ENCODE data around the gene TMEM108.
A peak's percentile ranks its signal among the peaks of the same experiment; 100 is the strongest.

Gene TMEM108

GRCh38 chr3:133384331-133385027 lies 346.3 kb downstream of the TMEM108 start:
- Mint-ChIP-seq H3K27me3 (ENCODE audit: low read depth) (no peaks in the 10 kb centered on the region), H3K27ac (no peak overlapping the region), H3K4me3 (no peak overlapping the region), H3K9me3 (no peaks in the 10 kb centered on the region), H3K4me1 (ENCODE audit: low read depth) (no peaks in the 10 kb centered on the region), H3K36me3 (ENCODE audit: low read depth) (no peaks in the 10 kb centered on the region)
- DNase-seq (ENCODE audit: low spot score): peak; percentile 22

- Mint-ChIP-seq H3K4me1 (ENCODE audit: low read depth) (no peaks in the 10 kb centered on the region), H3K27ac (no peak overlapping the region), H3K27me3 (ENCODE audit: low read depth) (no peaks in the 10 kb centered on the region), H3K4me3 (no peak overlapping the region), H3K9me3 (no peaks in the 10 kb centered on the region), H3K36me3 (ENCODE audit: low read depth) (no peaks in the 10 kb centered on the region)
- DNase-seq (ENCODE audit: low spot score): no peak
Measured at GRCh38 chr3:133386876-133387275, 348.7 kb downstream of the TMEM108 start.

- no peak overlapping the region for H3K27ac Mint-ChIP-seq
- H3K4me3 Mint-ChIP-seq: no peak overlapping the region
Measured at GRCh38 chr3:133387341-133387740, 349.1 kb downstream of the TMEM108 start.

GRCh38 chr3:133388696-133389395 lies 350.7 kb downstream of the TMEM108 start:
- no peaks in the 10 kb centered on the region for H3K9me3 Mint-ChIP-seq
- H3K36me3 Mint-ChIP-seq (ENCODE audit: low read depth): no peaks in the 10 kb centered on the region
- H3K4me3 Mint-ChIP-seq: no peak overlapping the region
- H3K27ac Mint-ChIP-seq: no peak overlapping the region
- no peak for DNase-seq (ENCODE audit: low spot score)
- H3K4me1 Mint-ChIP-seq (ENCODE audit: low read depth): peaks cover 4% of the 10 kb centered on the region
- H3K27me3 Mint-ChIP-seq (ENCODE audit: low read depth): peaks cover 2% of the 10 kb centered on the region

More at GRCh38 chr3:133387341-133387740, 349.1 kb downstream of the TMEM108 start:
- Mint-ChIP-seq H3K9me3 (no peaks in the 10 kb centered on the region), H3K4me1 (ENCODE audit: low read depth) (no peaks in the 10 kb centered on the region), H3K36me3 (ENCODE audit: low read depth) (no peaks in the 10 kb centered on the region), H3K27me3 (ENCODE audit: low read depth) (peaks cover under 1% of the 10 kb centered on the region)
- no peak for DNase-seq (ENCODE audit: low spot score)

GRCh38 chr3:133390715-133391114 lies 352.5 kb downstream of the TMEM108 start:
- DNase-seq (ENCODE audit: low spot score): no peak
- no peak overlapping the region for H3K27ac Mint-ChIP-seq
- H3K4me1 Mint-ChIP-seq (ENCODE audit: low read depth): peaks cover 5% of the 10 kb centered on the region
- no peaks in the 10 kb centered on the region for H3K36me3 Mint-ChIP-seq (ENCODE audit: low read depth)
- H3K4me3 Mint-ChIP-seq: no peak overlapping the region
- H3K9me3 Mint-ChIP-seq: no peaks in the 10 kb centered on the region
- H3K27me3 Mint-ChIP-seq (ENCODE audit: low read depth): peaks cover 2% of the 10 kb centered on the region

- H3K36me3 Mint-ChIP-seq (ENCODE audit: low read depth): no peaks in the 10 kb centered on the region
- no peaks in the 10 kb centered on the region for H3K9me3 Mint-ChIP-seq
- peaks cover 5% of the 10 kb centered on the region for H3K4me1 Mint-ChIP-seq (ENCODE audit: low read depth)
- H3K27ac Mint-ChIP-seq: no peak overlapping the region
- H3K4me3 Mint-ChIP-seq: no peak overlapping the region
- H3K27me3 Mint-ChIP-seq (ENCODE audit: low read depth): peaks cover 5% of the 10 kb centered on the region
- DNase-seq (ENCODE audit: low spot score): no peak
Measured at GRCh38 chr3:133393204-133393603, 355.0 kb downstream of the TMEM108 start.

GRCh38 chr3:133393691-133394474 lies 355.7 kb downstream of the TMEM108 start:
- peaks cover 5% of the 10 kb centered on the region for H3K4me1 Mint-ChIP-seq (ENCODE audit: low read depth)
- H3K27me3 Mint-ChIP-seq (ENCODE audit: low read depth): peaks cover 5% of the 10 kb centered on the region
- H3K36me3 Mint-ChIP-seq (ENCODE audit: low read depth): no peaks in the 10 kb centered on the region
- DNase-seq (ENCODE audit: low spot score): no peak
- no peak overlapping the region for H3K27ac Mint-ChIP-seq
- H3K4me3 Mint-ChIP-seq: no peak overlapping the region
- no peaks in the 10 kb centered on the region for H3K9me3 Mint-ChIP-seq

- Mint-ChIP-seq H3K27me3 (ENCODE audit: low read depth) (peaks cover 5% of the 10 kb centered on the region), H3K9me3 (no peaks in the 10 kb centered on the region), H3K27ac (no peak overlapping the region), H3K36me3 (ENCODE audit: low read depth) (no peaks in the 10 kb centered on the region), H3K4me1 (ENCODE audit: low read depth) (peaks cover 5% of the 10 kb centered on the region), H3K4me3 (no peak overlapping the region)
- no peak for DNase-seq (ENCODE audit: low spot score)
Measured at GRCh38 chr3:133394561-133395311, 356.5 kb downstream of the TMEM108 start.

GRCh38 chr3:133396906-133397305 lies 358.7 kb downstream of the TMEM108 start:
- Mint-ChIP-seq H3K27ac (no peak overlapping the region), H3K27me3 (ENCODE audit: low read depth) (peaks cover 5% of the 10 kb centered on the region), H3K36me3 (ENCODE audit: low read depth) (no peaks in the 10 kb centered on the region), H3K9me3 (no peaks in the 10 kb centered on the region), H3K4me3 (no peak overlapping the region), H3K4me1 (ENCODE audit: low read depth) (peaks cover 5% of the 10 kb centered on the region)
- no peak for DNase-seq (ENCODE audit: low spot score)

- DNase-seq (ENCODE audit: low spot score): no peak
- Mint-ChIP-seq H3K4me1 (ENCODE audit: low read depth) (peaks cover 1% of the 10 kb centered on the region), H3K36me3 (ENCODE audit: low read depth) (no peaks in the 10 kb centered on the region), H3K9me3 (no peaks in the 10 kb centered on the region), H3K27ac (no peak within 1 kb of the TSS), H3K4me3 (no peak within 1 kb of the TSS), H3K27me3 (ENCODE audit: low read depth) (peaks cover 3% of the 10 kb centered on the region)
Measured at GRCh38 chr3:133400006-133400515, 361.9 kb downstream of the TMEM108 start, which contains the start of gene BFSP2. TSS of gene BFSP2 (plus strand) at chr3:133400056. CDS start at chr3:133400084, 28 bp downstream.

- no peaks in the 10 kb centered on the region for H3K9me3 Mint-ChIP-seq
- peaks cover 3% of the 10 kb centered on the region for H3K27me3 Mint-ChIP-seq (ENCODE audit: low read depth)
- H3K27ac Mint-ChIP-seq: no peak overlapping the region
- no peaks in the 10 kb centered on the region for H3K36me3 Mint-ChIP-seq (ENCODE audit: low read depth)
- H3K4me3 Mint-ChIP-seq: no peak overlapping the region
- H3K4me1 Mint-ChIP-seq (ENCODE audit: low read depth): no peaks in the 10 kb centered on the region
- DNase-seq (ENCODE audit: low spot score): no peak
Measured at GRCh38 chr3:133401374-133402135, 363.4 kb downstream of the TMEM108 start.

GRCh38 chr3:133404920-133405319 lies 366.7 kb downstream of the TMEM108 start:
- no peak overlapping the region for H3K4me3 Mint-ChIP-seq
- H3K9me3 Mint-ChIP-seq: no peaks in the 10 kb centered on the region
- H3K4me1 Mint-ChIP-seq (ENCODE audit: low read depth): no peaks in the 10 kb centered on the region
- H3K27ac Mint-ChIP-seq: no peak overlapping the region
- peaks cover 14% of the 10 kb centered on the region for H3K27me3 Mint-ChIP-seq (ENCODE audit: low read depth)
- no peaks in the 10 kb centered on the region for H3K36me3 Mint-ChIP-seq (ENCODE audit: low read depth)
- DNase-seq (ENCODE audit: low spot score): no peak

- peaks cover 19% of the 10 kb centered on the region for H3K27me3 Mint-ChIP-seq (ENCODE audit: low read depth)
- no peak overlapping the region for H3K4me3 Mint-ChIP-seq
Measured at GRCh38 chr3:133408366-133408765, 370.2 kb downstream of the TMEM108 start.

More at GRCh38 chr3:133408366-133408765, 370.2 kb downstream of the TMEM108 start:
- H3K4me1 Mint-ChIP-seq (ENCODE audit: low read depth): peaks cover 2% of the 10 kb centered on the region
- H3K27ac Mint-ChIP-seq: no peak overlapping the region
- no peak for DNase-seq (ENCODE audit: low spot score)
- no peaks in the 10 kb centered on the region for H3K9me3 Mint-ChIP-seq
- no peaks in the 10 kb centered on the region for H3K36me3 Mint-ChIP-seq (ENCODE audit: low read depth)
